Muscle of leg (tissue), 11 donors: ENCODE data around the gene DNAJB6. TPM values are rescaled to one million over a fixed set of nuclear protein-coding genes. Genes with fewer than 3 reads are reported as not detected.
"Not testable (repeated sequence)": the region's sequence is repeated elsewhere in the genome, so short reads cannot be mapped to it uniquely, and the experiment has no call there.

Source experiments
- DNase-seq: peaks from one replicate; pipeline ENCODE4 v3.0.0; 2013
- H3K27ac ChIP-seq: one replicate; pipeline ENCODE4 v1.5.1; 2013; ENCODE audit warnings: mild to moderate bottlenecking, low read length, control low read depth
- H3K27me3 ChIP-seq: one replicate; pipeline ENCODE4 v1.6.1; 2013; ENCODE audit warnings: low read length; ENCODE audit not compliant: control insufficient read depth, insufficient read depth
- H3K36me3 ChIP-seq: one replicate; pipeline ENCODE4 v1.6.1; 2013; ENCODE audit warnings: low read length; ENCODE audit not compliant: control insufficient read depth, insufficient read depth
- H3K4me1 ChIP-seq: one replicate; pipeline ENCODE4 v1.6.1; 2013; ENCODE audit warnings: low read length; ENCODE audit not compliant: control insufficient read depth, insufficient read depth
- H3K4me3 ChIP-seq: one replicate; pipeline ENCODE4 v1.5.1; 2013; ENCODE audit warnings: low read length, control low read depth
- H3K9me3 ChIP-seq: replicated peaks from 2 replicates; pipeline ENCODE4 v1.6.1; 2013; ENCODE audit warnings: low read depth, low read length; ENCODE audit not compliant: control insufficient read depth
- WGBS: methylation state at CpG from one replicate; pipeline ENCODE4 v1.1.5; 2013; ENCODE audit warnings: missing lambda C conversion rate; ENCODE audit not compliant: insufficient coverage; 5-methylcytosine and 5-hydroxymethylcytosine counted together
- polyA plus RNA-seq, 8 donors: library from polyadenylated mRNA; unstranded; fragments of 120-200 nt; gene quantifications; one replicate each; pipeline versions ENCODE4 v1.2.1 to v1.2.3, GENCODE V29; 2013; ENCODE audit warnings: inconsistent platforms in 1 of 8, low replicate concordance in 1 of 8; ENCODE audit not compliant: insufficient read length in 8 of 8, insufficient read depth in 1 of 8
- total RNA-seq: library from RNA; stranded (reverse); fragments of 120-200 nt; gene quantifications from one replicate; pipeline ENCODE4 v1.2.4, GENCODE V29; 2013

The DNAJB6 gene
- total and polyA plus RNA-seq, 9 donors, result 76.1 to 137 (median 121) TPM

DNA sequence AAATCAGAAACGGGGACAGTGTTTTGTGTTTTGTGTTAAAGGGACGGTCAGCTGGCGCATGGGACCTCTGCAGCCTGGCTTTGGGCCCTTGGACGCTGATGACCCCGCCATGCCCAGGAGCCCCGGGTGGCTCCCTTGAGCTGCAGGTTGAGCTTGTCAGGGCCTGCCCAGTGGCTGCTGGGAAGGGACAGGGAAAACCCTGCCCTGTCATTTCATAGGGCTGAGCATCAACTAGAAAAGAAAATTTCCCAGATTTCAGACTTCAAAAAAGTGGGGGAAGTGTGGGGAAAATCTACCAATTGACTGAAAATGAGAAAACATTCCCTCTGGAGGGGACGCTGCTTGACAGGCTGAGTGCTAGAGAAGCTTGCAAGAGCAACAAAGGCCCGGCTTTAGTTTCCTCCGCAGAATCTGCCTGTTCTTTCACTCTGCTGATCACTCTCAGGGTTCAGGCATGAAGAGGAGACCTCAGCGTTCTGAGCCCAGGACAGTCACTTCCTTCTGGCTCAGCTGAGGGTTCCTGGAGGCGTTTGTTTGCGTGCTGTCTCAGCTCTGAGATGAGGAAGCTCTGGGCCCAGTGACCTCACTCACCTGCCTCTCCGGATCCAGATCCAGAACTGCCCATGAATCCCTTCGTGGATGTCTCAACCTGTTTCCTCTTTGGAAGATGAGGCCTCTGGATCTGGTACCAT lies 18.6 kb upstream of the DNAJB6 start:
- Histone ChIP-seq H3K36me3 (no peaks in the 10 kb centered on the region), H3K27me3 (no peaks in the 10 kb centered on the region), H3K4me3 (no peak overlapping the region), H3K27ac (no peak overlapping the region), H3K4me1 (no peaks in the 10 kb centered on the region), H3K9me3 (no peaks in the 10 kb centered on the region)
- WGBS, result 61% methylated on average over 13 of the region's 14 CpGs
- DNase-seq, result peak; percentile 45

DNA sequence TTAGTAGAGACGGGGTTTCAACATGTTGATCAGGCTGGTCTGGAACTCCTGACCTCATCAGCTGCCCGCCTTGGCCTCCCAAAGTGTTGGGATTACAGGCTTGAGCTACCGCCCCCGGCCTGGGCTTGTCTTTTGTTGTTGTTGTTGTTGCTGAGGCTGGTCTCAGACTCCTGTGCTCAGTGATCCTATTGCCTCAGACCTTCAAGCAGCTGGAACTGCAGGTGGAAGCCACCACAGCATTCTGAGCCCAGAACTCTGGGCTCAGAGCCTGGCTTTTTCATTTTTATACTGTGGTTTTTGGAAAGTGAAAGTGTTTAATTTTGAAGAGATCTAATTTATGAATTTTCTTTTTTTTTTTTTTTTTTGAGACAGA lies 16.2 kb upstream of the DNAJB6 start:
- peak overlapping the region; percentile 3 for H3K27ac ChIP-seq

GRCh38 chr7:157323401-157323800 lies 13.4 kb upstream of the DNAJB6 start:
- no peaks in the 10 kb centered on the region for H3K4me1 ChIP-seq
- no peak overlapping the region for H3K27ac ChIP-seq
- DNase-seq, result no peak
- no peaks in the 10 kb centered on the region for H3K9me3 ChIP-seq
- no peaks in the 10 kb centered on the region for H3K36me3 ChIP-seq
- H3K27me3 ChIP-seq, result no peaks in the 10 kb centered on the region
- no peak overlapping the region for H3K4me3 ChIP-seq
- 71% methylated on average over 1 of the region's 4 CpGs for WGBS

More for the DNA sequence above, 16.2 kb upstream of the DNAJB6 start:
- DNase-seq, result peak; percentile 90
- no peaks in the 10 kb centered on the region for H3K36me3 ChIP-seq
- H3K27me3 ChIP-seq, result no peaks in the 10 kb centered on the region
- no peaks in the 10 kb centered on the region for H3K9me3 ChIP-seq
- WGBS, result 59% methylated on average over 4 of the region's 4 CpGs
- H3K4me1 ChIP-seq, result no peaks in the 10 kb centered on the region
- no peak overlapping the region for H3K4me3 ChIP-seq

DNA sequence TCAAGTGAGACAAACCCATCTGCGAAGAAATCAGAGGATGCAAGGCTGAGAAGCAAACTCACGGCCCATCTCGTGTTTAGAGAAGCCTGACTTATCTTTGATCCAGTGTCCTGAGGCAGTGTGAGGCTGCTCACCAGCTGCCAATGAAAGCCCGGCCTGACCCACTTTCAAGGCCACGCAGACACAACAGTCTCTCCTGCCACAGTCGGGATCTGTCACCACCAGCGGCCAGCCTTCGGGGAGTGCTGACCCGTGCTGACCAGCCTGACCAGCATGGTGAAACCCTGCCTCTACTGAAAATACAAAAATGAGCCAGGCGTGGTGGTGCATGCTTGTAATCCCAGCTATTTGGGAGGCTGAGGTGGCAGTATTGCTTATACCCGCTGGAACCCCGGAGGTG lies 7.4 kb upstream of the DNAJB6 start:
- WGBS, result 83% methylated on average over 7 of the region's 12 CpGs
- H3K4me3 ChIP-seq, result no peak overlapping the region
- DNase-seq, result no peak
- no peak overlapping the region for H3K27ac ChIP-seq
- no peaks in the 10 kb centered on the region for H3K4me1 ChIP-seq
- H3K9me3 ChIP-seq, result no peaks in the 10 kb centered on the region
- no peaks in the 10 kb centered on the region for H3K36me3 ChIP-seq
- H3K27me3 ChIP-seq, result peaks cover 6% of the 10 kb centered on the region

- not testable (repeated sequence) for H3K4me1 ChIP-seq, H3K9me3 ChIP-seq, DNase-seq, H3K27me3 ChIP-seq, H3K36me3 ChIP-seq, H3K27ac ChIP-seq, H3K4me3 ChIP-seq
- 88% methylated on average over 3 of the region's 10 CpGs for WGBS
Measured at GRCh38 chr7:157330567-157330966, 6.2 kb upstream of the DNAJB6 start.

GRCh38 chr7:157331049-157331448 lies 5.8 kb upstream of the DNAJB6 start:
- no CpG with 5 or more reads among the region's 7 CpGs for whole genome bisulfite sequencing
- not testable (repeated sequence) for H3K9me3 ChIP-seq, DNase-seq, H3K4me1 ChIP-seq, H3K27me3 ChIP-seq, H3K4me3 ChIP-seq, H3K27ac ChIP-seq, H3K36me3 ChIP-seq

DNA sequence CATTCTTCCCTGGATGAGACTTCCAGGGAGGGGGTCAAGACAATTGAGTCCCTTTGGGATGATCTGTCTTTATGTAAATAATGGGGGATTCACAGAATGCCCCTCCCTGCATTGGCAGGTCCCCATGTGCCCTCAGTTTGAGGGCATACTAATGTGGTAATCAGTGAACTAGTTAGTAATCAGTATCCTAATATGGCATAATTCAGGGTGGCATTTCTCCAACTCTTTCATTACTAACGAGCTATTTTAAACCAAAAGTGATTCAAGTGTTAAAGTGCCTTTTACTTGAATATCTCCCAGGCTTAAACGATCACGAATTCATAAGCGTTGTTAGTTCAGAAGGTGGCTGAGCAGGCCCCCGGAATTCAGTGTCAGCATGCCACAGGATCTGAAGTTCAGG lies 1.6 kb upstream of the DNAJB6 start:
- Histone ChIP-seq H3K4me3 (no peak overlapping the region), H3K4me1 (peaks cover 17% of the 10 kb centered on the region), H3K27ac (no peak overlapping the region), H3K36me3 (no peaks in the 10 kb centered on the region), H3K27me3 (peaks cover 6% of the 10 kb centered on the region), H3K9me3 (no peaks in the 10 kb centered on the region)
- 92% methylated on average over 4 of the region's 5 CpGs for WGBS
- no peak for DNase-seq

- peak overlapping the region; percentile 92 for H3K27ac ChIP-seq
- 41% methylated on average over 11 of the region's 11 CpGs for WGBS
Measured at GRCh38 chr7:157335991-157336382, 817 bp upstream of the DNAJB6 start.

GRCh38 chr7:157337316-157338149 lies 729 bp downstream of the DNAJB6 start:
- H3K36me3 ChIP-seq, result no peaks in the 10 kb centered on the region
- DNase-seq, result peak; percentile 78
- H3K27me3 ChIP-seq, result no peaks in the 10 kb centered on the region
- WGBS, result 0% methylated on average over 54 of the region's 59 CpGs
- H3K27ac ChIP-seq, result peak overlapping the region; percentile 96
- peak overlapping the region; percentile 78 for H3K4me3 ChIP-seq
- no peaks in the 10 kb centered on the region for H3K9me3 ChIP-seq
- peaks cover 17% of the 10 kb centered on the region for H3K4me1 ChIP-seq

More at GRCh38 chr7:157335991-157336382, 817 bp upstream of the DNAJB6 start:
- Histone ChIP-seq H3K27me3 (peaks cover 6% of the 10 kb centered on the region), H3K36me3 (no peaks in the 10 kb centered on the region), H3K4me1 (peaks cover 17% of the 10 kb centered on the region), H3K4me3 (peak overlapping the region; percentile 58), H3K9me3 (no peaks in the 10 kb centered on the region)
- no peak for DNase-seq

- Histone ChIP-seq H3K27ac (peak overlapping the region; percentile 31), H3K27me3 (no peaks in the 10 kb centered on the region), H3K36me3 (no peaks in the 10 kb centered on the region), H3K4me3 (no peak overlapping the region), H3K4me1 (peaks cover 17% of the 10 kb centered on the region), H3K9me3 (no peaks in the 10 kb centered on the region)
- DNase-seq, result peak; percentile 83
- 71% methylated on average over 17 of the region's 25 CpGs for WGBS
Measured at GRCh38 chr7:157339777-157340677, 3.2 kb downstream of the DNAJB6 start.
